Naive thymus-derived CD4-positive, alpha-beta T cell (primary cell): ENCODE data around the gene TMEM53. TPM values are rescaled to one million over a fixed set of nuclear protein-coding genes. Genes with fewer than 3 reads are reported as not detected.

Experiments
- ATAC-seq: fragments of 150-1000 bp; cut with Tn5 transposase; 2 replicates; pipeline ENCODE4 v1.10.0; 2021; ENCODE audit warnings: mild to moderate bottlenecking, moderate library complexity
- CTCF ChIA-PET: fragments of 350-600 bp; sonication (Branson Sonifier 250); formaldehyde crosslinking; loops from one replicate; lab custom pipeline; 2021; ENCODE audit warnings: antibody characterized with exemption; lab: Charles Lee
- POLR2A ChIA-PET: fragments of 350-600 bp; sonication (Branson Sonifier 250); formaldehyde crosslinking; loops from one replicate; lab custom pipeline; 2021; ENCODE audit warnings: antibody characterized with exemption, inconsistent platforms; lab: Charles Lee
- DNase-seq, 9 donors: peaks; one replicate each; pipeline versions ENCODE4 v3.0.0 to v3.0.0-alpha.2; 2020 to 2022; ENCODE audit warnings: mixed read lengths in 1 of 9
- H3K27ac ChIP-seq: one replicate; pipeline ENCODE4 v1.7.0; 2013; ENCODE audit warnings: mild to moderate bottlenecking, low read depth, low read length, moderate library complexity
- H3K27me3 ChIP-seq, 2 donors: one replicate each; pipeline ENCODE4 v1.7.0; 2013; ENCODE audit warnings: low read length in 2 of 2, mild to moderate bottlenecking in 2 of 2, moderate library complexity in 2 of 2; ENCODE audit not compliant: control insufficient read depth in 2 of 2, insufficient read depth in 2 of 2
- H3K36me3 ChIP-seq, 3 experiments: 1 replicate in 2 of 3; 2 replicates in 1 of 3; pipeline ENCODE4 v1.7.0; 2013; ENCODE audit warnings: low read length in 3 of 3, mild to moderate bottlenecking in 3 of 3, moderate library complexity in 1 of 3; ENCODE audit not compliant: insufficient read depth in 3 of 3, control insufficient read depth in 2 of 3
- H3K4me1 ChIP-seq, 2 donors: one replicate each; pipeline ENCODE4 v1.7.0; 2013; ENCODE audit warnings: low read length in 2 of 2, mild to moderate bottlenecking in 2 of 2, moderate library complexity in 1 of 2; ENCODE audit not compliant: control insufficient read depth in 2 of 2, insufficient read depth in 2 of 2
- H3K4me3 ChIP-seq: 2 replicates; pipeline ENCODE4 v1.7.0; 2013; ENCODE audit warnings: mild to moderate bottlenecking, low read length
- H3K9me3 ChIP-seq, 3 experiments: 1 replicate in 2 of 3; 2 replicates in 1 of 3; pipeline ENCODE4 v1.7.0; 2013; ENCODE audit warnings: low read length in 3 of 3; ENCODE audit not compliant: control insufficient read depth in 2 of 3
- H3K27ac Mint-ChIP-seq, 9 donors: one replicate each; pipeline ENCODE4 v1.8.0; 2020 to 2022; ENCODE audit warnings: mixed read lengths in 9 of 9, mild to moderate bottlenecking in 8 of 9, moderate library complexity in 5 of 9, inconsistent platforms in 2 of 9
- H3K27me3 Mint-ChIP-seq, 5 donors: one replicate each; pipeline ENCODE4 v1.8.0; 2021 to 2022; ENCODE audit warnings: mixed read lengths in 5 of 5, mild to moderate bottlenecking in 1 of 5
- H3K36me3 Mint-ChIP-seq, 5 donors: one replicate each; pipeline ENCODE4 v1.8.0; 2020 to 2022; ENCODE audit warnings: mixed read lengths in 5 of 5, mild to moderate bottlenecking in 3 of 5, inconsistent platforms in 1 of 5
- H3K4me1 Mint-ChIP-seq, 7 donors: one replicate each; pipeline ENCODE4 v1.8.0; 2020 to 2022; ENCODE audit warnings: mixed read lengths in 7 of 7, mild to moderate bottlenecking in 3 of 7, inconsistent platforms in 1 of 7
- H3K4me3 Mint-ChIP-seq, 10 donors: one replicate each; pipeline ENCODE4 v1.8.0; 2020 to 2022; ENCODE audit warnings: mild to moderate bottlenecking in 10 of 10, mixed read lengths in 10 of 10, moderate library complexity in 6 of 10, inconsistent platforms in 2 of 10
- H3K9me3 Mint-ChIP-seq, 11 donors: one replicate each; pipeline ENCODE4 v1.8.0; 2020 to 2022; ENCODE audit warnings: mixed read lengths in 11 of 11, mild to moderate bottlenecking in 4 of 11, inconsistent platforms in 1 of 11, moderate library complexity in 1 of 11
- intact Hi-C, 2 donors: fragments of 100-400 bp; cut with micrococcal nuclease; formaldehyde crosslinking; loops; one replicate each; pipeline ENCODE4 v1.15.1; 2023
- polyA plus RNA-seq, 2 donors: library from polyadenylated mRNA; unstranded; fragments of 300-500 nt; fragmentation: Illumina TruSeq; gene quantifications; one replicate each; pipeline ENCODE4 v1.2.3, GENCODE V29; 2021
- total RNA-seq, 6 experiments: library from RNA in 5 of 6; stranded (reverse) in 5 of 6; gene quantifications; 1 replicate in 5 of 6; 2 replicates in 1 of 6; pipeline ENCODE4 v1.2.3 and lab custom pipeline; 2021 to 2026

Gene TMEM53
- total and polyA plus RNA-seq, 7 experiments from 2014 or later: 1.6 to 3.5 (median 2.9) TPM

- DNase-seq (no peak), ATAC-seq (no peak)
- Mint-ChIP-seq H3K27me3 (no peaks in the 10 kb centered on the region), H3K9me3 (no peaks in the 10 kb centered on the region), H3K4me3 (peak overlapping the region in 9 of 10 donors; percentile 83 to 94 (median 90)), H3K36me3 (peaks cover 0 to 5% (median 0%) of the 10 kb centered on the region in 5 donors), H3K27ac (peak overlapping the region; percentile 84 to 94 (median 91)), H3K4me1 (peaks cover 13 to 34% (median 23%) of the 10 kb centered on the region in 7 donors)
- ChIA-PET CTCF (interaction anchor here (0.6 to 2.0 kb wide), 3 partner anchors 21 to 1038 kb away, joined by 3 to 10 read pairs (median 5); no protein-coding TSS in a partner anchor), POLR2A (interaction anchor here (0.6 to 3.1 kb wide), 9 partner anchors 8 to 160 kb away, joined by 3 to 24 read pairs (median 6); no protein-coding TSS in a partner anchor)
- intact Hi-C loops: loop anchor here (2.0 kb wide), 5 partner anchors 22 to 1572 kb away; partner anchors contain the start of gene RAD54L (in 1 of the 2)
- H3K36me3 ChIP-seq: no peaks in the 10 kb centered on the region
- peak overlapping the region; percentile 81 for H3K4me3 ChIP-seq
- H3K27me3 ChIP-seq: no peaks in the 10 kb centered on the region
- H3K27ac ChIP-seq: no peak overlapping the region
- H3K4me1 ChIP-seq: peaks cover 0 to 6% of the 10 kb centered on the region in 2 donors
- H3K9me3 ChIP-seq: no peaks in the 10 kb centered on the region
These were observed 905 bp upstream of the TMEM53 start for GRCh38 chr1:44675186-44675585.

DNA sequence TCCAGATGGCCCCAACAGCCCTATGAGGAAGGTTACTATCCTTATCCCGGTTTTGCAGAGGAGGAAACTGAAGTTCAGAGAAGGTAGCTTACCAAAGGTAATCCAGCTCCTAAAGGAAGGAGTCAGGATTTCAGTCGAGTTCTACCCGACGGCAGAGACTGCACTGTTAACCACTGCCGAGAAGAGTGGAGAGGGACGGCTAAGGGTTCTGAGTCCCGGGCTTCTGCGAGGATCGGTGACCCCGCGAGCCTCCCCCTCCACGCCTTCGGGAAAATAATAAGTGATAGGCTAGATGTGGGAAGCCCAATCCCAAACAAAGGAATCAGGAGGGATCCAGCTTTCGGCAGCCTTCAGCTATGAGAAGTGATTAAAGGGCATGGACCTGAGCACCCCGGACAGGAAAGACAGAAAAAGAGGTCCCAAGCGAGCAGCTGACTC lies 587 bp downstream of the TMEM53 start:
- no peaks in the 10 kb centered on the region for H3K27me3 ChIP-seq
- peak overlapping the region; percentile 84 to 94 (median 91) for H3K27ac Mint-ChIP-seq
- ChIA-PET POLR2A (interaction anchor here (0.7 to 3.1 kb wide), 14 partner anchors 8 to 666 kb away, joined by 3 to 24 read pairs (median 6); partner anchors contain the start of genes DMAP1, MUTYH and TOE1), CTCF (interaction anchor here (0.6 to 1.8 kb wide), 2 partner anchors 23 to 57 kb away, joined by 3 to 5 read pairs; partner anchors contain the start of gene RNU5D-1)
- H3K4me1 Mint-ChIP-seq: peaks cover 13 to 34% (median 23%) of the 10 kb centered on the region in 7 donors
- peaks cover 0 to 6% of the 10 kb centered on the region in 2 donors for H3K4me1 ChIP-seq
- peak overlapping the region; percentile 83 to 94 (median 91) for H3K4me3 Mint-ChIP-seq
- DNase-seq (no peak), ATAC-seq (no peak)
- H3K9me3 Mint-ChIP-seq: no peaks in the 10 kb centered on the region
- peak overlapping the region; percentile 76 for H3K27ac ChIP-seq
- peak overlapping the region; percentile 81 for H3K4me3 ChIP-seq
- intact Hi-C loops: loop anchor here (1.0 to 2.0 kb wide), 17 partner anchors 21 to 1573 kb away; partner anchors contain the start of genes DMAP1 (in 1 of the 2), ERI3 (in 1 of the 2), HECTD3 (in 1 of the 2) and MUTYH (in 1 of the 2)
- no peaks in the 10 kb centered on the region for H3K36me3 ChIP-seq
- no peaks in the 10 kb centered on the region for H3K27me3 Mint-ChIP-seq
- H3K36me3 Mint-ChIP-seq: no peaks in the 10 kb centered on the region
- H3K9me3 ChIP-seq: no peaks in the 10 kb centered on the region

DNA sequence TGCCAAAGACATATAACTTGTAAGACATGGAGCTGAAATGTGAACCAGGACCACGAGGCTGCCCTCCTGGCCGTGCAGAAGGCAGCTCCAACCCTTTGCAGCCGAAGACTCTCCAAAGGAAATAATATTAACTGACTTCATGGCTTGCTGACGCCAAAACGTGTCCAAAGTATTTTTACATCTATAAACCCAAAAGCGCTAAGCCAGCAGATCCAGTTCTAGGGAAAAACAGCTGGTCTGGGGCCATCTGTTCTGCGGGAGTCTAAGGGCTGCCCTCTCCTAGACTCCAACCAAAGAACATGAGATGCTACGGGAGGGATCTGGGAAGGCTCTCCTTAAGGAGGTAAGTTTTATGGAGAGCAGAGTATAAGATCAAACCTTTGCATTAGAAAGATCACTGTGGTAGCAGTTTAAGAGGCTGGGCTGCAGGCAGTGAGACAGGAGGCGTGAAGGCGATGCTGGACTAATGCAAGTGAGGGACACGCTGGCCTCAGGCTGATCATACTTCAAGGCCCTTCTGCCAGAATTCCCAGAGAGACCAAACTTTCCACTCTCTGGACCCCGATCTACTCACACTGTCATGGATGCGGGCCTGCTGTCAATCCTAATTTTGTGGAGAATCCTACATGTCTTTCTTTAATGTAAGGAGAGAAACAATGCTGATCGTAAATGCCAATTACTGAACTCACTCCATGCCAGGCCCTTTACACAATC lies 1.2 kb downstream of the TMEM53 start:
- CTCF ChIA-PET: interaction anchor here (0.6 to 1.8 kb wide), 2 partner anchors 23 to 28 kb away, joined by 3 to 5 read pairs; no protein-coding TSS in a partner anchor

GRCh38 chr1:44672254-44672955 lies 1.9 kb downstream of the TMEM53 start:
- Mint-ChIP-seq H3K4me1 (peaks cover 13 to 34% (median 23%) of the 10 kb centered on the region in 7 donors), H3K27ac (peak overlapping the region in 3 of 9 donors; percentile 57 to 63 (median 59)), H3K9me3 (no peaks in the 10 kb centered on the region), H3K4me3 (peak overlapping the region in 7 of 10 donors; percentile 10 to 63 (median 36)), H3K27me3 (no peaks in the 10 kb centered on the region), H3K36me3 (no peaks in the 10 kb centered on the region)
- ChIA-PET POLR2A (interaction anchor here (0.6 to 2.8 kb wide), 5 partner anchors 15 to 1572 kb away, joined by 3 to 14 read pairs (median 5); no protein-coding TSS in a partner anchor), CTCF (interaction anchor here (0.6 kb wide), 2 partner anchors 28 to 888 kb away, joined by 3 to 5 read pairs; no protein-coding TSS in a partner anchor)
- DNase-seq: no peak
- H3K36me3 ChIP-seq: no peaks in the 10 kb centered on the region
- no peak overlapping the region for H3K4me3 ChIP-seq
- peaks cover 0 to 6% of the 10 kb centered on the region in 2 donors for H3K4me1 ChIP-seq
- no peak overlapping the region for H3K27ac ChIP-seq
- no peaks in the 10 kb centered on the region for H3K27me3 ChIP-seq
- no peak for ATAC-seq
- intact Hi-C loops: no loop called here
- H3K9me3 ChIP-seq: no peaks in the 10 kb centered on the region

More for the DNA sequence above, 1.2 kb downstream of the TMEM53 start:
- peaks cover 13 to 34% (median 23%) of the 10 kb centered on the region in 7 donors for H3K4me1 Mint-ChIP-seq
- ATAC-seq: no peak
- H3K27ac Mint-ChIP-seq: peak overlapping the region; percentile 84 to 94 (median 91)
- peak overlapping the region; percentile 83 to 94 (median 91) for H3K4me3 Mint-ChIP-seq
- POLR2A ChIA-PET: interaction anchor here (0.6 to 2.8 kb wide), 10 partner anchors 8 to 1572 kb away, joined by 3 to 24 read pairs (median 6); partner anchors contain the start of genes MUTYH and TOE1
- H3K36me3 ChIP-seq: no peaks in the 10 kb centered on the region
- H3K27me3 ChIP-seq: no peaks in the 10 kb centered on the region
- H3K9me3 ChIP-seq: no peaks in the 10 kb centered on the region
- no peaks in the 10 kb centered on the region for H3K27me3 Mint-ChIP-seq
- H3K4me3 ChIP-seq: peak overlapping the region; percentile 81
- peak in 1 of 9 donors; percentile 4 for DNase-seq
- H3K9me3 Mint-ChIP-seq: no peaks in the 10 kb centered on the region
- intact Hi-C loops: no loop called here
- H3K27ac ChIP-seq: peak overlapping the region; percentile 76
- H3K4me1 ChIP-seq: peaks cover 0 to 6% of the 10 kb centered on the region in 2 donors
- no peaks in the 10 kb centered on the region for H3K36me3 Mint-ChIP-seq

- peaks cover 0 to 6% of the 10 kb centered on the region in 2 donors for H3K4me1 ChIP-seq
- CTCF ChIA-PET: interaction anchor here (0.6 kb wide), 1 partner anchor 59 kb away, joined by 3 read pairs; no protein-coding TSS in a partner anchor
- POLR2A ChIA-PET: interaction anchor here (0.8 kb wide), 1 partner anchor 10 kb away, joined by 3 read pairs; no protein-coding TSS in a partner anchor
These were observed 3.3 kb downstream of the TMEM53 start for GRCh38 chr1:44670751-44671640.

More at GRCh38 chr1:44670751-44671640, 3.3 kb downstream of the TMEM53 start:
- ATAC-seq: no peak
- no peaks in the 10 kb centered on the region for H3K27me3 Mint-ChIP-seq
- H3K4me3 Mint-ChIP-seq: peak overlapping the region in 1 of 10 donors; percentile 6
- H3K4me1 Mint-ChIP-seq: peaks cover 13 to 34% (median 23%) of the 10 kb centered on the region in 7 donors
- Histone ChIP-seq H3K27ac (no peak overlapping the region), H3K36me3 (no peaks in the 10 kb centered on the region), H3K9me3 (no peaks in the 10 kb centered on the region), H3K4me3 (no peak overlapping the region), H3K27me3 (no peaks in the 10 kb centered on the region)
- intact Hi-C loops: no loop called here
- no peak for DNase-seq
- H3K9me3 Mint-ChIP-seq: no peaks in the 10 kb centered on the region
- H3K27ac Mint-ChIP-seq: no peak overlapping the region
- H3K36me3 Mint-ChIP-seq: no peaks in the 10 kb centered on the region
